HG03097 (cell line): ENCODE measurements around the gene VWA8.
"Not testable (repeated sequence)": the region's sequence is repeated elsewhere in the genome, so short reads cannot be mapped to it uniquely, and the experiment has no call there.

Source experiments
- ATAC-seq: cut with Tn5 transposase; IDR thresholded peaks from one replicate; pipeline ENCODE4 v1.9.1; 2021; ENCODE audit not compliant: unreplicated experiment, low FRiP score

Gene VWA8

GRCh38 chr13:41652735-41653361 lies 308.1 kb downstream of the VWA8 start:
- no peak for ATAC-seq

- no peak for ATAC-seq
These were observed 309.4 kb downstream of the VWA8 start for GRCh38 chr13:41651413-41652058.

DNA sequence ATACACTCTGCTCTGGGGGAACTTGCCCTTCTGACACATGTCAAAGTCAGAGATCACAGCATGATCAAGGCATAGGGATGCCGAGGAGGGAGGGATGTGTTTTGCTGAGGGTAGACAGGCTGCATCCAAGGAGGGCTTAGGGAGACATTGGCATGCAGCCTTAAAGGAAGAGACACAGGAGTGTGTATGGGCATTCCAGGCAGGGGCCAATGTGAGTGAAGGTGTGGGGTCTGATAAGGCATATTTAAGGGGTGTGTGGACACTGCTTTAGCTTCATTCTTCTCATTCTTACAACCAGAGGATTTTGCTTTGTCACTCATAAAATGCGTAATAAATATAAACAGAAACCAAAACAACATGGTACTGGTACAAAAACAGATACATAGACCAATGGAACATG lies 310.2 kb downstream of the VWA8 start:
- no peak for ATAC-seq

DNA sequence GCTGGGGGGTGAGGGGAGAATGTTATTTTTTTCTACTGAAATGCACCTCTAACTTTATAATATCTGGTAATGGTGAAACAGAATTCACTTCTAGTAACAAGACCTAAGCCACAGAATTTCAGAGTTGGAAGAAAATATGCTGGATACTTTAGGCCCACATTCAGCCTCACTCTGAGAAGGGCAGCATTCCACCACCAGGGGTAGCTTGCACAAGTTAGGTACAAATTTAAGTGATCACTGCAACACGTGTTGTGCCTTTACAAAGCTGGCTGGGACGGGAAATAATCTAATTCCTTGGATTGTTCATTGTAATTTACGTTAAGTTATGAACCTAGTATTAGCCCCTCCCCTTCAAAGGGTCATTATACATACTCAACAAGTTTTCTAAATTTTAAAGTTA lies 311.2 kb downstream of the VWA8 start:
- ATAC-seq, result no peak

DNA sequence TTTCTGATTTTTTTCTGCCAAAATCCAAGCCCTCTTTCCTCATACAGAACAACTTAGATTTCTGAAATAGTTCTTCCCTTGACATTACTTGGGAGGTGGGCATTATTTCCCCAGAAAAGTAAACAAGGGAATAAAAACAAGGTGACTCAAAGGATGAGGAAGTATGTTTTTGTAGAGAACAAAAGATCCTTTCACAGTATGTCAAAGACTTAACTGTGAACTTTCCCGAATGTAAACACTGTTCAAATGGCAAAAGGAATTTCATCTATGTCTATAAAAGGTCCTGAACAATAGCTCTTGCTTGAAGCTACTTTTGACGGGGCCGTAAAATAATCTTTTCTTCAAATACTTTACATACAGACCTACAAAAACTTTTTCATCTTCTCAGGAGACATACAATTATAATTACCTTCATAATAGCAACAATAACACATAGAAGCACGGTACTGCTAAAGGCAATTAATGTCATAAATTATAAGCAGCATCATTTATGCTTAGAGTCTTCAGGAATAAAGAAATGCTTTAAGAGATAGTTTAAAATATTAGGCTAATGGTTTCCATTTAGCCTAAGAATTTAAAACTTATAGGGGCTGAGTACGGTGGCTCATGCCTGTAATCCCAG lies 312.5 kb downstream of the VWA8 start:
- no peak for ATAC-seq

DNA sequence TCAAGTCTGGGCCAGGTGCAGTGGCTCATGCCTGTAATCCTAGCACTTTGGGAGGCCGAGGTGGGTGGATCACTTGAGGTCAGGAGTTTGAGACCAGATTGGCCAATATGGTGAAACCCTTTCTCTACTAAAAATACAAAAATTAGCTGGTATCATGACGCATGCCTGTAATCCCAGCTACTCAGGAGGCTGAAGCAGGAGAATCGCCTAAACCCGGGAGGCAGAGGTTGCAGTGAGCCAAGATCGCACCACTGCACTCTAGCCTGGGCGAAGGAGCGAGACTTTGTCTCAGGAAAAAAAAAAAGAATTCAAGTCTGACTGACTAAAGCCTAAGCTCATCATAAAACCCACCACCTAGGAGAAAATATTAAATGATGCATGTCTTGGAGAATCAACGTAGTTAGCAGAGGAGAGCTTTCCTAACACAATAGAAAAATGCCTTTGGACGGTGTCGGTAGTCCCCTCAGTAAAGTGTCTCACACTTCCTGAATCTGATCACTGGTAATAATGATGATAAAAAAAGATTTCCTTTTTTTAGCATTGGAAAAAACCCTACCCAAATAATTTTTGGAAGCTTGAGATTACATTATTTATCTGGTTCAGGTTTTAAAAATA lies 313.1 kb downstream of the VWA8 start:
- not testable (repeated sequence) for ATAC-seq

- ATAC-seq, result no peak
These were observed 315.6 kb downstream of the VWA8 start for GRCh38 chr13:41645331-41645730.

GRCh38 chr13:41644742-41645141 lies 316.2 kb downstream of the VWA8 start:
- ATAC-seq, result no peak

DNA sequence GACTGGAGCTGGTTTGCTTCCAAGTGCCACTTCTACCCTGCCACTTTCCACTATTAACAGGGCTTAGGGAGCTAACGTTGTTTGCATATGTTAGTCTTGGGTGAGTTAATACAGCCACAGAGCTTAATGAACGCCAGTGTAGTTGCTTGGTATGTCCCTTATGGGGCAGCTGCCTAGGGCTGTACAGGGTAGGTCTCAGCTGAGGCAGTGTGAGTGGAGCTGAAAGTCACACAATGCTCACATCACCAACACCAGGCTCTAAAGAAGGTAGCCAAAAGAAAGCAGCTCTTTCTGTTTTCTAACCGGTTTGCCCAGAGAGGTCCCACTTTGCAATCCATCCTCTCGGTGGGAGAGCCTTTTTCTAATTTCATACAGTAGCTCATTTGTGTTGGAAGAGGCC lies 317.4 kb downstream of the VWA8 start:
- ATAC-seq, result no peak

DNA sequence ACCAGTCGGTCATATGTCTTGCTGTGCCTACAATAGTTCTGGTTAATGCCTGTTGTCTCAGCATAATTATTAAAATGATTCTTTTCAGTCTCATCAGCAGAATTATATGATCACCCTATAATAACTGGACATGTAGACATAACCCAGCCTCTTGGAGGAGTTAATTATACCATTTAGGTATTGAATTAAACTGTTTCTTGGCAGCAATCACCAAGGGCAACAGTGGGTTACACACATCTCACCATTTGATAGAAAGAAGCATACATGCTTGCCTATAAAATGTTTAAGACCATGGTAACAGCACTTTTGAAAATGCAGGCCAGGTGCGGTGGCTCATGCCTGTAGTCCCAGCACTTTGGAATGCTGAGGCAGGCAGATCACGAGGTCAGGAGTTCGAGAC lies 318.9 kb downstream of the VWA8 start:
- ATAC-seq, result no peak

DNA sequence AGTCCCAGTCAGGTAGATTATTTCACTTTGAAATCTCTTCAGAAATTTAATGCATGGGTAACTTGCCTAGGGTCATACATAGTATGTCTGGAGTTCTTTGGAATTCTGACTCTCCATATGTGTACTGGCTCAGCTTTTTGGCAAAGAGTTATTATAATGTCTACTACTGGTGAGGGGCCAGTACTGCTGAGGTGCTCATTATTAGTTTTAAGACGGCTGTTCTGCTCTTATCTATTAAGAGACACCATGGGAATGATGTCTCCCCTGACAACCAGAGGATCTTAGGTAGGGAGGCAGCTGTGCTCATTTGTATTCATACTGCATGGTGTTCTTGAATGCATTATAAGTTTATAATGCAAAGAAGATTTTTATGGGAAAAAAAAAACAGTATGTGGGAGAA lies 319.5 kb downstream of the VWA8 start:
- no peak for ATAC-seq

GRCh38 chr13:41639955-41640780 lies 320.7 kb downstream of the VWA8 start:
- ATAC-seq, result no peak

- ATAC-seq, result no peak
These were observed 321.5 kb downstream of the VWA8 start for GRCh38 chr13:41639237-41639904.

DNA sequence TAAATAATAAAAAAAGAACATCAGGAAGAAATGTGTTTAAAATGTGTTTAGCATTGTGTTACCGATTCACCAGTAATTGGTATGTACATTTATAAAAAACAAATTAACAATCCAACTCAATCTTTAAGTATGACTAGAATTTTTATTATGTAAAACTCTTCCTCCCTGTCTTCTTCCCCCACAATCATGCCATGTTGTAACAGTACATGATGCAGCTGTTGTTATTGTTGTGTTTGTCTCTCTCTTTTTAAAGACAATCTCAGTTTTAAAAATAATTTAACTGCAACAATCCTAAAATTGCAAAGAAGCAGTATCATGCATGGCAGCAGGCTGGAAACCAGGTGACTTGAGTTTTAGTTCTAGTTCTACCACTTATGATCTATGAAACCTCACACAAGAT lies 323.3 kb downstream of the VWA8 start:
- ATAC-seq, result no peak

DNA sequence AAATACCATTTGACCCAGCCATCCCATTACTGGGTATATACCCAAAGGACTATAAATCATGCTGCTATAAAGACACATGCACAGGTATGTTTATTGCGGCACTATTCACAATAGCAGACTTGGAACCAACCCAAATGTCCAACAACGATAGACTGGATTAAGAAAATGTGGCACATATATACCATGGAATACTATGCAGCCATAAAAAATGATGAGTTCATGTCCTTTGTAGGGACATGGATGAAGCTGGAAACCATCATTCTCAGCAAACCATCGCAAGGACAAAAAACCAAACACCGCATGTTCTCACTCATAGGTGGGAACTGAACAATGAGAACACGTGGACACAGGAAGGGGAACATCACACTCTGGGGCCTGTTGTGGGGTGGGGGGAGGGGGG lies 323.9 kb downstream of the VWA8 start:
- not testable (repeated sequence) for ATAC-seq

GRCh38 chr13:41636590-41636989 lies 324.3 kb downstream of the VWA8 start:
- not testable (repeated sequence) for ATAC-seq

DNA sequence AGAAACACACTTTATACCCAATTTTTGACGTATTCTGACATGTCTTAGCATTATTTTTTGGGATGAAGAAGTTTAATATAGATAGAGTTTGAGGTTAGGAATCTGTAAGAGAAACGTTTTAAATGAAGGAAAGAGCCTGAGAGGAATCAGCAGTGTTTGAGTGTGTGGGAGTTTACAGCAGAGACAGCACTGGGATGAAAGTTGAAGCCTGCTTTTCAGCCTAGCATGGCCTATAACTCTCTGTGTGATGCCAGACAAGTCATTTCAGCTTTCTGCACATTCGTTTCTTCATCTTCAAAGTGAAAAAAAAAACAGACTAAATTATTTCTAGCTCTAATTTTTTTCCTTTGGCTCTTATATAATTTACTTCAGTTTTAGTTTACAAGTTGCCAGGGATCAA lies 326.5 kb downstream of the VWA8 start:
- no peak for ATAC-seq

- ATAC-seq, result no peak
These were observed 327.1 kb downstream of the VWA8 start for GRCh38 chr13:41633776-41634175.

DNA sequence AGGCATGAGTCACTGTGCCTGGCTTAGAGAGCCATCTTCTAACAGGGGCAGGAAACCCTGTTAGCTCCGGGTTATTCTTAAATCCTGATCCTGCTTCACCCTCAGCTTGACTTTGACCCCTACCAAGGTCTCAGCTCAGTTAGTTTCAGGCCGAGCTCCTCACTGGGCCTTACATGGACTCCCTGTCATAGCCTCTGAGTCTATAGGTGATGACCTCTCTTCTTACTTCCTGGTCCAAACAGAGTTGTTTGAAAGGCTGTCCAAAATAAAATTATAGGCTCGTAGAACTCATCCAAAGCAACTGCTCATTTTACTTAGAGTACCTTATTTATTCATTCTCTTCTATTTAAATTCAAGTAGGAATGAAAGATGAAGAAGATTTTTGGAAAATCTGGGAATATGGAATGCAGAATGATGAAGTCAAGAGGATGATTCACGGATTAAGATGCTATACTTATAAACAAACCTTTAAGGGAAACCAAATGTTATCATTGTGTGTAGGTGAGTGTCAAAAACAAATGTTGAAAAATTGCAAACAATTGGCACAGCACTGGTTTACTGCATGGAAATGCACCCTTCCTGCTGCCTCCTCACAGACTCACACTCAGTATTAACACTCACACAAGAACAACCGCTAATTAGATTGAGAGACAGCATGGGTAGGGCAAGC lies 329.5 kb downstream of the VWA8 start:
- ATAC-seq, result no peak

DNA sequence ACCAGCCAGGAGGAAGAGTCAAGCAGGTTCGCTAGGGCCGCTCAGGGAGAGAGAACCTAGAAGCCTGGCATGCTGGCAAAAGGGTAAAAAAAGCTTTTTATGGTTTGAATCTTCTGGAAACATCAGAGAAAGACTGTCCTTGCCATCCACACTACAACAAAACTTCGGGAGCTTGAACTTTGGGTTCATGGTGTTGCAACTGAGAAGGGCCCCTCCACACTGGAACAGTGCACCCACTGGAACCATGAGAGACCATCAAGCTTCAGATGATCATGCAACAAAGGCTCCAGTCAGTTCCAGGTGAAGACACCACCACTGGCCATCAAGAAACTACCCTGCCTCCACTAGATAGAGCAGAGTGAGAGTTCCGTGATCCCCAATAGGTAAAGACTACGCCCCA lies 333.5 kb downstream of the VWA8 start:
- no peak for ATAC-seq
